ENCODE results near the gene CHD5. TPM values are rescaled to one million over a fixed set of nuclear protein-coding genes. Genes with fewer than 3 reads are reported as not detected.

The CHD5 gene
- total RNA-seq, 1 donor from 2014 or later: 0.42 TPM

- Mint-ChIP-seq H3K36me3 (ENCODE audit: low read depth) (no peaks in the 10 kb centered on the region), H3K27me3 (ENCODE audit: low read depth) (peaks cover 21% of the 10 kb centered on the region), H3K9me3 (ENCODE audit: low read depth) (no peaks in the 10 kb centered on the region), H3K4me1 (ENCODE audit: low read depth) (no peaks in the 10 kb centered on the region), H3K27ac (ENCODE audit: unreplicated experiment) (no peak overlapping the region), H3K4me3 (ENCODE audit: unreplicated experiment) (no peak overlapping the region)
- no peak for TF ChIP-seq CTCF (IDR thresholded peaks at IDR 0.05)
- DNase-seq (ENCODE audit: low spot score): no peak
These were observed 88.9 kb downstream of the CHD5 start for GRCh38 chr1:6090996-6091822.

- no peaks in the 10 kb centered on the region for H3K4me1 Mint-ChIP-seq (ENCODE audit: low read depth)
- DNase-seq (ENCODE audit: low spot score): no peak
- no peak overlapping the region for H3K27ac Mint-ChIP-seq (ENCODE audit: unreplicated experiment)
- H3K4me3 Mint-ChIP-seq (ENCODE audit: unreplicated experiment): no peak overlapping the region
- H3K9me3 Mint-ChIP-seq (ENCODE audit: low read depth): no peaks in the 10 kb centered on the region
- H3K36me3 Mint-ChIP-seq (ENCODE audit: low read depth): no peaks in the 10 kb centered on the region
- peaks cover 22% of the 10 kb centered on the region for H3K27me3 Mint-ChIP-seq (ENCODE audit: low read depth)
- no peak for TF ChIP-seq CTCF (IDR thresholded peaks at IDR 0.05)
These were observed 89.8 kb downstream of the CHD5 start for GRCh38 chr1:6090288-6090687.

- H3K27me3 Mint-ChIP-seq (ENCODE audit: low read depth): peaks cover 28% of the 10 kb centered on the region
- no peak for TF ChIP-seq CTCF (IDR thresholded peaks at IDR 0.05)
- no peak for DNase-seq (ENCODE audit: low spot score)
- H3K9me3 Mint-ChIP-seq (ENCODE audit: low read depth): no peaks in the 10 kb centered on the region
- no peaks in the 10 kb centered on the region for H3K4me1 Mint-ChIP-seq (ENCODE audit: low read depth)
- H3K4me3 Mint-ChIP-seq (ENCODE audit: unreplicated experiment): no peak overlapping the region
- H3K36me3 Mint-ChIP-seq (ENCODE audit: low read depth): peaks cover 1% of the 10 kb centered on the region
- H3K27ac Mint-ChIP-seq (ENCODE audit: unreplicated experiment): no peak overlapping the region
These were observed 91.2 kb downstream of the CHD5 start for GRCh38 chr1:6088956-6089355.

- H3K27ac Mint-ChIP-seq (ENCODE audit: unreplicated experiment): no peak overlapping the region
- no peak overlapping the region for H3K4me3 Mint-ChIP-seq (ENCODE audit: unreplicated experiment)
- H3K36me3 Mint-ChIP-seq (ENCODE audit: low read depth): peaks cover 1% of the 10 kb centered on the region
- no peak for DNase-seq (ENCODE audit: low spot score)
- no peaks in the 10 kb centered on the region for H3K4me1 Mint-ChIP-seq (ENCODE audit: low read depth)
- peaks cover 28% of the 10 kb centered on the region for H3K27me3 Mint-ChIP-seq (ENCODE audit: low read depth)
- no peak for TF ChIP-seq CTCF (IDR thresholded peaks at IDR 0.05)
- no peaks in the 10 kb centered on the region for H3K9me3 Mint-ChIP-seq (ENCODE audit: low read depth)
These were observed 92.2 kb downstream of the CHD5 start for GRCh38 chr1:6087958-6088357.

- Mint-ChIP-seq H3K27ac (ENCODE audit: unreplicated experiment) (no peak overlapping the region), H3K4me3 (ENCODE audit: unreplicated experiment) (no peak overlapping the region), H3K4me1 (ENCODE audit: low read depth) (no peaks in the 10 kb centered on the region), H3K36me3 (ENCODE audit: low read depth) (peaks cover 1% of the 10 kb centered on the region), H3K9me3 (ENCODE audit: low read depth) (no peaks in the 10 kb centered on the region), H3K27me3 (ENCODE audit: low read depth) (peaks cover 26% of the 10 kb centered on the region)
- DNase-seq (ENCODE audit: low spot score): no peak
- TF ChIP-seq CTCF (IDR thresholded peaks at IDR 0.05): no peak
These were observed 92.7 kb downstream of the CHD5 start for GRCh38 chr1:6087377-6087772.

Measured in chondrocyte (in vitro differentiated cells).